HCT116 (cell line): ENCODE results near the gene MOB3B. TPM values are rescaled to one million over a fixed set of nuclear protein-coding genes. Genes with fewer than 3 reads are reported as not detected.

Source experiments
- ATAC-seq: fragments of 200-7000 bp; cut with Tn5 transposase; 2 replicates; pipeline ENCODE4 v1.9.1; 2020; ENCODE audit warnings: mild to moderate bottlenecking, moderate library complexity
- BruUV-seq: library from RNA; stranded (reverse); fragments of 400-500 nt; replicated peaks from 2 replicates; lab custom pipeline; 2021; lab: Mats Ljungman, UMichigan
- CTCF ChIA-PET: fragments of 300-600 bp; sonication (Branson Sonifier 250); formaldehyde crosslinking; loops from one replicate; lab custom pipeline; 2021; ENCODE audit warnings: antibody characterized with exemption; lab: Charles Lee
- POLR2A ChIA-PET: fragments of 300-600, 350-600 bp; sonication (Branson Sonifier 250); formaldehyde crosslinking; loops from one replicate; lab custom pipeline; 2021; ENCODE audit warnings: antibody characterized with exemption; lab: Charles Lee
- RAD21 ChIA-PET, 2 experiments: fragments of 300-600 bp; sonication (Branson Sonifier 250); formaldehyde crosslinking; loops; one replicate each; lab custom pipeline; 2023; ENCODE audit warnings: low total read pairs in 2 of 2; ENCODE audit not compliant: uncharacterized antibody in 2 of 2, unreplicated experiment in 2 of 2, low non-redundant PET in 1 of 2; lab: Charles Lee
- DNase-seq: peaks from one replicate; pipeline ENCODE4 v3.0.0-alpha.2; 2010; ENCODE audit warnings: low read depth, low spot score
- H2AFZ ChIP-seq: fragments of 200-600 bp; shearing (Covaris generic), sonication (generic); 2 replicates; pipeline ENCODE4 v1.6.1; 2017; ENCODE audit warnings: low read depth, mixed run types, mixed read lengths, antibody characterized with exemption, low read length; ENCODE audit not compliant: poor library complexity, severe bottlenecking
- H3K27ac ChIP-seq: 2 replicates; pipeline ENCODE4 v1.5.1; 2012; ENCODE audit warnings: low read depth, low read length
- H3K27me3 ChIP-seq: fragments of 200-600 bp; sonication (generic); 2 replicates; pipeline ENCODE4 v1.6.1; 2016; ENCODE audit warnings: mixed run types, low read length, mixed read lengths; ENCODE audit not compliant: insufficient read depth
- H3K36me3 ChIP-seq, 2 experiments: fragments of 200-500 bp in 1 of 2; fragments of 200-600 bp in 1 of 2; sonication (Bioruptor generic) in 1 of 2; sonication (generic) in 1 of 2; 2 replicates each; pipeline versions ENCODE4 v1.5.1 to v1.6.1; 2014 to 2016; ENCODE audit warnings: low read length in 2 of 2, inconsistent platforms in 1 of 2, mixed read lengths in 1 of 2, mixed run types in 1 of 2; ENCODE audit not compliant: insufficient read depth in 2 of 2, control insufficient read depth in 1 of 2
- H3K4me1 ChIP-seq, 2 experiments: fragments of 200-600 bp in 1 of 2; sonication (generic) in 1 of 2; 2 replicates each; pipeline versions ENCODE4 v1.5.1 to v1.6.1; 2012 to 2017; ENCODE audit warnings: low read length in 2 of 2, inconsistent platforms in 1 of 2, mild to moderate bottlenecking in 1 of 2, mixed read lengths in 1 of 2, mixed run types in 1 of 2, moderate library complexity in 1 of 2; ENCODE audit not compliant: insufficient read depth in 2 of 2, control insufficient read depth in 1 of 2
- H3K4me2 ChIP-seq: fragments of 200-600 bp; sonication (generic); 2 replicates; pipeline ENCODE4 v1.6.1; 2017; ENCODE audit warnings: mixed run types, low read length, mixed read lengths
- H3K4me3 ChIP-seq, 2 experiments: fragments of 200-600 bp in 1 of 2; sonication (generic) in 1 of 2; replicated peaks in 1 of 2; 2 replicates each; pipeline ENCODE4 v1.5.1; 2011 to 2016; ENCODE audit warnings: low read length in 2 of 2, control low read depth in 1 of 2, low read depth in 1 of 2, mild to moderate bottlenecking in 1 of 2, mixed read lengths in 1 of 2, mixed run types in 1 of 2
- H3K79me2 ChIP-seq: fragments of 200-600 bp; sonication (generic); 2 replicates; pipeline ENCODE4 v1.6.1; 2017; ENCODE audit warnings: mild to moderate bottlenecking, mixed run types, low read length, moderate library complexity, mixed read lengths; ENCODE audit not compliant: insufficient read depth
- H3K9ac ChIP-seq: fragments of 200-600 bp; sonication (generic); 2 replicates; pipeline ENCODE4 v1.6.1; 2016; ENCODE audit warnings: low read length, mixed read lengths
- H3K9me2 ChIP-seq: fragments of 200-600 bp; sonication (generic), shearing (Covaris generic); 2 replicates; pipeline ENCODE4 v1.6.1; 2017; ENCODE audit warnings: mixed run types, mild to moderate bottlenecking, moderate library complexity; ENCODE audit not compliant: insufficient read depth
- H3K9me3 ChIP-seq, 2 experiments: fragments of 200-500 bp in 1 of 2; fragments of 200-600 bp in 1 of 2; sonication (Bioruptor generic) in 1 of 2; sonication (generic) in 1 of 2; 2 replicates each; pipeline ENCODE4 v1.6.1; 2014 to 2017; ENCODE audit warnings: low read length in 2 of 2, mixed read lengths in 2 of 2, inconsistent platforms in 1 of 2, low read depth in 1 of 2, mild to moderate bottlenecking in 1 of 2, mixed run types in 1 of 2, moderate library complexity in 1 of 2; ENCODE audit not compliant: control insufficient read depth in 1 of 2, insufficient read depth in 1 of 2
- H4K20me1 ChIP-seq: fragments of 200-600 bp; sonication (generic), shearing (Covaris generic); 2 replicates; pipeline ENCODE4 v1.6.1; 2017; ENCODE audit warnings: mixed run types, mild to moderate bottlenecking, moderate library complexity; ENCODE audit not compliant: insufficient read depth
- EGR1 ChIP-seq: IDR thresholded peaks from 2 replicates; pipeline ENCODE4 v1.6.1; 2012; ENCODE audit warnings: low read depth
- FOSL1 ChIP-seq: IDR thresholded peaks from 2 replicates; pipeline ENCODE4 v1.6.1; 2012; ENCODE audit warnings: low read depth
- TCF7L2 ChIP-seq: IDR thresholded peaks from 2 replicates; pipeline ENCODE4 v1.7.0; 2011; ENCODE audit warnings: borderline replicate concordance, inconsistent platforms; ENCODE audit not compliant: insufficient read depth, insufficient read length; ENCODE audit errors: extremely low read depth
- intact Hi-C: fragments of 100-400 bp; cut with micrococcal nuclease; formaldehyde crosslinking; loops from 2 replicates; pipeline ENCODE4 v1.10.0; 2022
- total RNA-seq: library from RNA; stranded (reverse); gene quantifications from one replicate; pipeline ENCODE4 v1.2.1, GENCODE V29; 2021; ENCODE audit not compliant: unreplicated experiment

Gene MOB3B
- total RNA-seq, 1 experiment from 2014 or later: 1.2 TPM

GRCh38 chr9:27391040-27391895 is 138.3 kb downstream of the MOB3B start:
- ChIA-PET POLR2A (no interaction called here), CTCF (no interaction called here), RAD21 (no interaction called here)
- Histone ChIP-seq H3K4me1 (peaks cover 0 to 5% of the 10 kb centered on the region in 2 experiments; a peak in 2 of 4 replicates), H3K79me2 (no peaks in the 10 kb centered on the region), H3K9me3 (no peaks in the 10 kb centered on the region), H3K9me2 (no peaks in the 10 kb centered on the region), H2AFZ (no peak overlapping the region), H3K27me3 (peaks cover 43% of the 10 kb centered on the region; the same call in 1 of the 2 replicates), H3K27ac (no peak overlapping the region), H4K20me1 (no peaks in the 10 kb centered on the region), H3K9ac (no peak overlapping the region), H3K4me2 (no peak overlapping the region), H3K4me3 (no peak overlapping the region), H3K36me3 (no peaks in the 10 kb centered on the region)
- ATAC-seq: no peak
- intact Hi-C loops: no loop called here
- DNase-seq: no peak
- TF ChIP-seq EGR1 (no peak), FOSL1 (no peak)
- BruUV-seq: no TSS peak

- intact Hi-C loops: loop anchor here (5.0 kb wide), 1 partner anchor 51 kb away; no protein-coding TSS in a partner anchor
- no peak overlapping the region for H3K9ac ChIP-seq
- peaks cover 46% of the 10 kb centered on the region; the same call in 1 of the 2 replicates for H3K27me3 ChIP-seq
- ATAC-seq: no peak
- H3K27ac ChIP-seq: no peak overlapping the region
- H3K4me3 ChIP-seq: no peak overlapping the region
- H3K36me3 ChIP-seq: no peaks in the 10 kb centered on the region
- no TSS peak for BruUV-seq
- TF ChIP-seq FOSL1 (no peak), TCF7L2 (no peak)
- no peaks in the 10 kb centered on the region for H3K4me1 ChIP-seq
- H3K9me3 ChIP-seq: no peaks in the 10 kb centered on the region
- ChIA-PET CTCF (no interaction called here), RAD21 (no interaction called here), POLR2A (interaction anchor here (0.6 kb wide), 1 partner anchor 219 kb away, joined by 3 read pairs; no protein-coding TSS in a partner anchor)
- no peak for DNase-seq
- no peaks in the 10 kb centered on the region for H3K79me2 ChIP-seq
- no peak overlapping the region for H3K4me2 ChIP-seq
- no peaks in the 10 kb centered on the region for H4K20me1 ChIP-seq
- no peaks in the 10 kb centered on the region for H3K9me2 ChIP-seq
- no peak overlapping the region for H2AFZ ChIP-seq
Measured at GRCh38 chr9:27388150-27388549, 141.5 kb downstream of the MOB3B start.
